HG03175 (cell line): ENCODE results near the gene SLC25A34.

Source experiments
- ATAC-seq: cut with Tn5 transposase; IDR thresholded peaks from one replicate; pipeline ENCODE4 v1.9.1; 2021; ENCODE audit warnings: mild to moderate bottlenecking, moderate library complexity; ENCODE audit not compliant: unreplicated experiment

The SLC25A34 gene

GRCh38 chr1:15767941-15768340 is 31.9 kb downstream of the SLC25A34 start:
- no peak for ATAC-seq

GRCh38 chr1:15768388-15768787 is 32.3 kb downstream of the SLC25A34 start:
- ATAC-seq, result no peak

- no peak for ATAC-seq
These were observed 34.4 kb downstream of the SLC25A34 start for GRCh38 chr1:15770313-15770962.

- ATAC-seq, result no peak
These were observed 35.9 kb downstream of the SLC25A34 start for GRCh38 chr1:15771836-15772515.

- ATAC-seq, result no peak
These were observed 39.6 kb downstream of the SLC25A34 start for GRCh38 chr1:15775706-15776105.

GRCh38 chr1:15777909-15778707 is 42.0 kb downstream of the SLC25A34 start:
- no peak for ATAC-seq

GRCh38 chr1:15785683-15786082 is 49.6 kb downstream of the SLC25A34 start:
- no peak for ATAC-seq

GRCh38 chr1:15786581-15786980 is 50.5 kb downstream of the SLC25A34 start:
- no peak for ATAC-seq

DNA sequence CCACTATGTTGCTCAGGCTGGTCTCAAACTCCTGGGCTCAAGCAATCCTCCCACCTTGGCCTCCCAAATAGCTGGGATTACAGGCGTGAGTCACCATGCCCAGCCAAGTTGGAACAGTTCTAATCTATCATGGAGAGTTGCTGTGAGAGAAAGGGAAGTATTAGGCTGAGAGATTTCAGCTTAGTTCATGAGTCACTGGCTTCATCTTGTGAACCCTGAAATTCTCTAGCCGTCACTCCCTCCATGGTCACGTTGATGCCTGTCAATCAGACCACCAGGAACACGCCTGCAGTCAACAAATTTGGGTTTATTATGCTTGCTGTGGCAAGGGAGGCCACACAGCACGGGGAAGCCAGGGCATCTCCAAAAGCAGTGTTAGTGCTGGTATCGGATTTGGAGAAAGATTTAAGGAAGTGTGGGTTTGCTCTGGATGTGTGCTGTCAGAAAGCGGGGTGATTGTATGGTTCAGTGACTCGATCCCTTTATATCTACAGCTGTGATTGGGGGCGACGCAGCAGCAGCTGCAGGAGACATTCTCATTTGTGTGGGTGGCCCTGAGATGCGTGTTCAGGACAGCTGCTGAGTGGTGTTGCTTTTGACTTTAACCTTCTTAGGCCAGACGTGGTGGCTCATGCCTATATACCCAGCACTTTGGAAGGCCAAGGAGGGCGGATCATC is 52.7 kb downstream of the SLC25A34 start:
- no peak for ATAC-seq
